H9 (cell line): ENCODE results near the gene CTCF. TPM values are rescaled to one million over a fixed set of nuclear protein-coding genes. Genes with fewer than 3 reads are reported as not detected.

Source experiments
- DNase-seq: peaks from one replicate; pipeline ENCODE4 v3.0.0-alpha.2; 2017
- H2AFZ ChIP-seq: one replicate; pipeline ENCODE4 v1.6.1; 2013; ENCODE audit warnings: mild to moderate bottlenecking, low read length, control low read depth, moderate library complexity
- H2AK5ac ChIP-seq: 2 replicates; pipeline ENCODE4 v1.6.1; 2013; ENCODE audit warnings: low read length, control low read depth, mixed read lengths; ENCODE audit not compliant: insufficient read length
- H2BK120ac ChIP-seq: one replicate; pipeline ENCODE4 v1.6.1; 2013; ENCODE audit warnings: low read depth, mild to moderate bottlenecking, low read length, control low read depth, inconsistent platforms; ENCODE audit not compliant: poor library complexity, severe bottlenecking
- H2BK12ac ChIP-seq: 2 replicates; pipeline ENCODE4 v1.6.1; 2013; ENCODE audit warnings: low read length, control low read depth, mixed read lengths, low read depth; ENCODE audit not compliant: insufficient read length
- H2BK15ac ChIP-seq: 2 replicates; pipeline ENCODE4 v1.6.1; 2013; ENCODE audit warnings: low read depth, low read length, control low read depth
- H2BK20ac ChIP-seq: one replicate; pipeline ENCODE4 v1.6.1; 2013; ENCODE audit warnings: low read depth, mild to moderate bottlenecking, low read length, control low read depth, inconsistent platforms; ENCODE audit not compliant: poor library complexity, severe bottlenecking
- H2BK5ac ChIP-seq: 2 replicates; pipeline ENCODE4 v1.6.1; 2013; ENCODE audit warnings: low read length, control low read depth, mixed read lengths; ENCODE audit not compliant: insufficient read length
- H3K14ac ChIP-seq: 2 replicates; pipeline ENCODE4 v1.6.1; 2013; ENCODE audit warnings: low read length, control low read depth; ENCODE audit not compliant: insufficient read depth
- H3K18ac ChIP-seq: 2 replicates; pipeline ENCODE4 v1.6.1; 2013; ENCODE audit warnings: low read depth, mild to moderate bottlenecking, mixed read lengths, low read length, control low read depth; ENCODE audit not compliant: insufficient read length
- H3K23ac ChIP-seq: 2 replicates; pipeline ENCODE4 v1.6.1; 2013; ENCODE audit warnings: low read length, control low read depth, mixed read lengths, low read depth; ENCODE audit not compliant: insufficient read length
- H3K23me2 ChIP-seq: 2 replicates; pipeline ENCODE4 v1.6.1; 2013; ENCODE audit warnings: low read depth, mild to moderate bottlenecking, mixed read lengths, low read length, control low read depth; ENCODE audit not compliant: insufficient read length, poor library complexity, severe bottlenecking
- H3K27ac ChIP-seq: 2 replicates; pipeline ENCODE4 v1.5.1; 2013; ENCODE audit warnings: low read length, control low read depth, mixed read lengths, low read depth; ENCODE audit not compliant: insufficient read length
- H3K27me3 ChIP-seq: 2 replicates; pipeline ENCODE4 v1.6.1; 2013; ENCODE audit warnings: low read length, control low read depth, inconsistent platforms; ENCODE audit not compliant: insufficient read depth
- H3K4ac ChIP-seq: 2 replicates; pipeline ENCODE4 v1.6.1; 2013; ENCODE audit warnings: low read depth, mild to moderate bottlenecking, control low read depth, inconsistent platforms, low read length, moderate library complexity
- H3K4me1 ChIP-seq: 2 replicates; pipeline ENCODE4 v1.6.1; 2013; ENCODE audit warnings: low read length, control low read depth, inconsistent platforms; ENCODE audit not compliant: insufficient read depth
- H3K4me2 ChIP-seq: 2 replicates; pipeline ENCODE4 v1.6.1; 2013; ENCODE audit warnings: low read length, control low read depth, mixed read lengths; ENCODE audit not compliant: insufficient read length, insufficient read depth
- H3K56ac ChIP-seq: 2 replicates; pipeline ENCODE4 v1.6.1; 2013; ENCODE audit warnings: low read depth, mild to moderate bottlenecking, mixed read lengths, low read length, control low read depth; ENCODE audit not compliant: insufficient read length
- H3K79me1 ChIP-seq: 2 replicates; pipeline ENCODE4 v1.6.1; 2013; ENCODE audit warnings: low read depth, mild to moderate bottlenecking, moderate library complexity, low read length, control low read depth, inconsistent platforms; ENCODE audit not compliant: insufficient read depth, poor library complexity, severe bottlenecking
- H3K79me2 ChIP-seq: 2 replicates; pipeline ENCODE4 v1.6.1; 2013; ENCODE audit warnings: low read length, control low read depth, inconsistent platforms; ENCODE audit not compliant: insufficient read depth
- H3K9ac ChIP-seq: 2 replicates; pipeline ENCODE4 v1.6.1; 2013; ENCODE audit warnings: low read length, control low read depth, mixed read lengths; ENCODE audit not compliant: insufficient read length; ENCODE audit errors: extremely low read depth
- H3K9me3 ChIP-seq: one replicate; pipeline ENCODE4 v1.6.1; 2013; ENCODE audit warnings: low read depth, low read length, inconsistent platforms; ENCODE audit not compliant: control insufficient read depth
- H3T11ph ChIP-seq: one replicate; pipeline ENCODE4 v1.6.1; 2013; ENCODE audit warnings: mild to moderate bottlenecking, low read length, control low read depth, inconsistent platforms
- H4K20me1 ChIP-seq: one replicate; pipeline ENCODE4 v1.6.1; 2013; ENCODE audit not compliant: control insufficient read depth, insufficient read length, insufficient read depth
- H4K5ac ChIP-seq: 2 replicates; pipeline ENCODE4 v1.6.1; 2013; ENCODE audit warnings: low read depth, mild to moderate bottlenecking, mixed read lengths, low read length, control low read depth; ENCODE audit not compliant: insufficient read length
- H4K8ac ChIP-seq: replicated peaks from 2 replicates; pipeline ENCODE4 v1.6.1; 2013; ENCODE audit warnings: low read length, control low read depth, mixed read lengths, low read depth; ENCODE audit not compliant: insufficient read length
- H4K91ac ChIP-seq: 2 replicates; pipeline ENCODE4 v1.6.1; 2013; ENCODE audit warnings: low read depth, mild to moderate bottlenecking, moderate library complexity, mixed read lengths, low read length, control low read depth; ENCODE audit not compliant: insufficient read length
- H3K27ac Mint-ChIP-seq, 3 experiments: 2 replicates in 2 of 3; 3 replicates in 1 of 3; pipeline ENCODE4 v1.8.0; 2020 to 2021; ENCODE audit warnings: mixed read lengths in 3 of 3, mild to moderate bottlenecking in 1 of 3, moderate library complexity in 1 of 3
- H3K27me3 Mint-ChIP-seq: 2 replicates; pipeline ENCODE4 v1.8.0; 2021; ENCODE audit warnings: low read depth, mild to moderate bottlenecking, moderate library complexity, mixed read lengths
- H3K36me3 Mint-ChIP-seq, 3 experiments: 2 replicates in 2 of 3; 3 replicates in 1 of 3; pipeline ENCODE4 v1.8.0; 2020 to 2021; ENCODE audit warnings: low read depth in 3 of 3, mixed read lengths in 3 of 3; ENCODE audit not compliant: insufficient read depth in 1 of 3
- H3K4me1 Mint-ChIP-seq, 2 experiments: 2 replicates each; pipeline ENCODE4 v1.8.0; 2020; ENCODE audit warnings: mixed read lengths in 2 of 2
- H3K4me3 Mint-ChIP-seq, 2 experiments: 2 replicates in 1 of 2; 3 replicates in 1 of 2; pipeline ENCODE4 v1.8.0; 2020 to 2021; ENCODE audit warnings: mild to moderate bottlenecking in 2 of 2, mixed read lengths in 2 of 2, moderate library complexity in 1 of 2
- H3K9me3 Mint-ChIP-seq, 2 experiments: 2 replicates in 1 of 2; 3 replicates in 1 of 2; pipeline ENCODE4 v1.8.0; 2020; ENCODE audit warnings: mild to moderate bottlenecking in 2 of 2, mixed read lengths in 2 of 2, moderate library complexity in 1 of 2
- CTCF ChIP-seq: fragments of 200-600 bp; sonication (generic); conservative IDR thresholded peaks from 3 replicates; pipeline ENCODE4 v1.8.0; 2021; ENCODE audit warnings: antibody characterized with exemption, mild to moderate bottlenecking
- WGBS: extraction: QIAGEN DNeasy Blood & Tissue Kit; methylation state at CpG from one replicate; pipeline ENCODE4 v1.1.7; 2013; ENCODE audit warnings: missing lambda C conversion rate, low lambda C conversion rate, mixed read lengths; ENCODE audit not compliant: insufficient read length; ENCODE audit errors: extremely low coverage; 5-methylcytosine and 5-hydroxymethylcytosine counted together
- total RNA-seq: library from RNA; stranded (reverse); gene quantifications from 2 replicates; pipeline ENCODE4 v1.2.1, GENCODE V29; 2021

The CTCF gene
- total RNA-seq, 1 experiment from 2014 or later: 87.3 TPM

GRCh38 chr16:67539691-67540635 is 22.4 kb upstream of the CTCF start:
- Mint-ChIP-seq H3K9me3 (no peaks in the 10 kb centered on the region; a peak in 2 of 5 replicates), H3K4me1 (peaks cover 15 to 24% of the 10 kb centered on the region in 2 experiments), H3K4me3 (0 out of 5 replicates have a peak overlapping the region, but pooled peaks of 1 of the 2 experiments have one; percentile 22), H3K36me3 (peaks cover 2 to 23% (median 5%) of the 10 kb centered on the region in 3 experiments; a peak in 4 of 7 replicates), H3K27ac (no peak overlapping the region), H3K27me3 (peaks cover 70% of the 10 kb centered on the region)
- H2AFZ ChIP-seq: no peak overlapping the region
- no peaks in the 10 kb centered on the region for H3K79me1 ChIP-seq
- peaks cover 36% of the 10 kb centered on the region; the same call in 1 of the 2 replicates for H3K27me3 ChIP-seq
- TF ChIP-seq CTCF: no peak
- no peak overlapping the region for H3K27ac ChIP-seq
- no peak overlapping the region for H3K18ac ChIP-seq
- no peak overlapping the region for H4K91ac ChIP-seq
- H3K4ac ChIP-seq: no peak overlapping the region
- H3K23ac ChIP-seq: no peak overlapping the region
- H3K23me2 ChIP-seq: peaks cover 10% of the 10 kb centered on the region
- no peak overlapping the region for H3K4me2 ChIP-seq
- H4K20me1 ChIP-seq: peaks cover 6% of the 10 kb centered on the region
- no peaks in the 10 kb centered on the region for H3K9me3 ChIP-seq
- H2BK12ac ChIP-seq: no peak overlapping the region
- DNase-seq: no peak
- no peak overlapping the region for H2BK15ac ChIP-seq
- H3K9ac ChIP-seq: no peak overlapping the region
- no peak overlapping the region for H2BK120ac ChIP-seq
- H4K8ac ChIP-seq: no peak overlapping the region
- H2BK20ac ChIP-seq: no peak overlapping the region
- no peak overlapping the region for H4K5ac ChIP-seq
- no peak overlapping the region for H2BK5ac ChIP-seq
- H3T11ph ChIP-seq: no peak overlapping the region
- no peak overlapping the region for H2AK5ac ChIP-seq
- H3K79me2 ChIP-seq: no peaks in the 10 kb centered on the region
- no CpG with 5 or more reads among the region's 27 CpGs for WGBS
- H3K56ac ChIP-seq: no peak overlapping the region
- peaks cover 2% of the 10 kb centered on the region; the same call in 1 of the 2 replicates for H3K4me1 ChIP-seq
- no peak overlapping the region for H3K14ac ChIP-seq
